Activated B cell treated with CpG ODN at 0.5 μM for 24 hours (primary cell): Measurements from ENCODE around the gene PHAX. TPM values are rescaled to one million over a fixed set of nuclear protein-coding genes. Genes with fewer than 3 reads are reported as not detected.

Source experiments
- ATAC-seq: fragments of 200-7000 bp; cut with Tn5 transposase; one replicate; pipeline ENCODE4 v1.10.0; 2021; ENCODE audit warnings: low read depth, mild to moderate bottlenecking, moderate library complexity
- CTCF ChIA-PET: fragments of 350-600 bp; sonication (Branson Sonifier 250); formaldehyde crosslinking; loops from one replicate; lab custom pipeline; 2021; ENCODE audit warnings: antibody characterized with exemption; lab: Charles Lee
- POLR2A ChIA-PET: fragments of 350-600 bp; sonication (Branson Sonifier 250); formaldehyde crosslinking; loops from one replicate; lab custom pipeline; 2021; ENCODE audit warnings: antibody characterized with exemption; lab: Charles Lee
- DNase-seq: peaks from one replicate; pipeline ENCODE4 v3.0.0; 2022
- H3K27ac Mint-ChIP-seq: one replicate; pipeline ENCODE4 v1.8.0; 2020; ENCODE audit warnings: mixed read lengths
- H3K27me3 Mint-ChIP-seq: one replicate; pipeline ENCODE4 v1.8.0; 2021; ENCODE audit warnings: mixed read lengths
- H3K36me3 Mint-ChIP-seq: one replicate; pipeline ENCODE4 v1.8.0; 2021; ENCODE audit warnings: low read depth, mixed read lengths
- H3K4me1 Mint-ChIP-seq: one replicate; pipeline ENCODE4 v1.8.0; 2021; ENCODE audit warnings: mixed read lengths
- H3K4me3 Mint-ChIP-seq: one replicate; pipeline ENCODE4 v1.8.0; 2020; ENCODE audit warnings: mild to moderate bottlenecking, mixed read lengths
- H3K9me3 Mint-ChIP-seq: one replicate; pipeline ENCODE4 v1.8.0; 2020; ENCODE audit warnings: mixed read lengths
- intact Hi-C: fragments of 100-400 bp; cut with micrococcal nuclease; formaldehyde crosslinking; loops from one replicate; pipeline ENCODE4 v1.15.1; 2024
- total RNA-seq: library from RNA; stranded (reverse); gene quantifications from 2 replicates; pipeline ENCODE4 v1.2.3, GENCODE V29; 2022
- TF ChIP-seq, protein P1 (sequence below): fragments of 200-600 bp; IDR thresholded peaks from one replicate; pipeline ENCODE4 v1.8.0; 2022; ENCODE audit warnings: antibody characterized with exemption, mild to moderate bottlenecking

PHAX gene
- total RNA-seq, 1 donor from 2014 or later: 31.0 TPM

DNA sequence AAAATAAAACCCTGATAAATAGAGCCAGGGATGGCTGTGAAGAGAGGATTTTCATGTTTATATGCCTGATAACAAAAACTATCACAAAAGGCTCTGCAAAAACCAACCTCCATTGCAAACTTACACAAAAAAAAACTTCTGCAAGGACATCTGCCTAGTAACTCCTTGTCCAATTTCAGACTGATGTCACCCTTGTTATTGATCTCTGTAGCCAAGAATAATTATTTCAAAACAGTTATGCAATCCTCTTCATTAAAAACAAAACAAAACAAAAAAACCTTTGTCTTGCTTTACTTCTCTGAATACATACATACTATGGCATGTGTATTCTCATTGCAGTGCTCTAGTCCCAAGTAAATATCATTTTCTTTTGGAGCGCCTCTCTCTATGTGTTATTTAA, 49.7 kb downstream of the PHAX start:
- TF ChIP-seq, protein P1, sequence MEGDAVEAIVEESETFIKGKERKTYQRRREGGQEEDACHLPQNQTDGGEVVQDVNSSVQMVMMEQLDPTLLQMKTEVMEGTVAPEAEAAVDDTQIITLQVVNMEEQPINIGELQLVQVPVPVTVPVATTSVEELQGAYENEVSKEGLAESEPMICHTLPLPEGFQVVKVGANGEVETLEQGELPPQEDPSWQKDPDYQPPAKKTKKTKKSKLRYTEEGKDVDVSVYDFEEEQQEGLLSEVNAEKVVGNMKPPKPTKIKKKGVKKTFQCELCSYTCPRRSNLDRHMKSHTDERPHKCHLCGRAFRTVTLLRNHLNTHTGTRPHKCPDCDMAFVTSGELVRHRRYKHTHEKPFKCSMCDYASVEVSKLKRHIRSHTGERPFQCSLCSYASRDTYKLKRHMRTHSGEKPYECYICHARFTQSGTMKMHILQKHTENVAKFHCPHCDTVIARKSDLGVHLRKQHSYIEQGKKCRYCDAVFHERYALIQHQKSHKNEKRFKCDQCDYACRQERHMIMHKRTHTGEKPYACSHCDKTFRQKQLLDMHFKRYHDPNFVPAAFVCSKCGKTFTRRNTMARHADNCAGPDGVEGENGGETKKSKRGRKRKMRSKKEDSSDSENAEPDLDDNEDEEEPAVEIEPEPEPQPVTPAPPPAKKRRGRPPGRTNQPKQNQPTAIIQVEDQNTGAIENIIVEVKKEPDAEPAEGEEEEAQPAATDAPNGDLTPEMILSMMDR: no peak
- no peak for DNase-seq
- ATAC-seq: no peak
- Mint-ChIP-seq H3K4me1 (no peaks in the 10 kb centered on the region), H3K27ac (no peak overlapping the region), H3K27me3 (no peaks in the 10 kb centered on the region), H3K4me3 (no peak overlapping the region), H3K9me3 (peaks cover 1% of the 10 kb centered on the region), H3K36me3 (no peaks in the 10 kb centered on the region)
- POLR2A ChIA-PET: no interaction called here
- intact Hi-C loops: no loop called here
- CTCF ChIA-PET: no interaction called here

- no peak for ATAC-seq
- H3K27ac Mint-ChIP-seq: no peak overlapping the region
- no peaks in the 10 kb centered on the region for H3K4me1 Mint-ChIP-seq
- no peaks in the 10 kb centered on the region for H3K9me3 Mint-ChIP-seq
- CTCF ChIA-PET: no interaction called here
- no peaks in the 10 kb centered on the region for H3K27me3 Mint-ChIP-seq
- intact Hi-C loops: no loop called here
- POLR2A ChIA-PET: no interaction called here
- TF ChIP-seq, protein P1: no peak
- no peak overlapping the region for H3K4me3 Mint-ChIP-seq
- no peaks in the 10 kb centered on the region for H3K36me3 Mint-ChIP-seq
- DNase-seq: no peak
These were observed 50.3 kb downstream of the PHAX start for GRCh38 chr5:126651013-126651577.

DNA sequence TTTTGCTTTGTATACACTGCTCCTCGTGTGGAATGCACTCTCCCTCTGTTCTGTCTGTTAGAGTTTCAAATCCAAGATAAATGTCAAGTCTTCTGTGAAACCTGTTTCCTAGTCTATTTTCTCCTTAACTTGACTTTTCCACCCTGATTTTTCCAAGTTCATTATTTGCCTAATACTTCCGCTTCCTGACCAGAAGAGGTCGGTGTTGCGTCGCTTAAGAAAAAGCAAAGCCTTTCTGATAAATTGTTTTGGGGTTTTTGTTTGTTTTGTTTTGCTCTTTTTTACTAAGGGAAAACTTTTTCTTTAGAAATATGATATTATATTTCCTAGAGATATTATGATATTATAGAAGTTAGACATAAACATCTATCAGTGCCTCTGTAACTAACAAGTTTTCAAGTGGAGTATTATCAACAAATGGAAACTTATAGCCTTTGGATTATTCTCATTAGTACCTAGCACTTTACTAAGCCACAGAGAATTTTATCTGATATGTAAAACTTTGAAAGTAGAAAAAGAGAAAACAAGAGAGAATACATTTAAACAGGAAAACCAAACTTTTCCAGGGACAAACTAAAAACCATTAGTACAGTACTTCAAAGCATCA, 55.8 kb downstream of the PHAX start:
- Mint-ChIP-seq H3K27me3 (peaks cover 2% of the 10 kb centered on the region), H3K27ac (no peak overlapping the region), H3K9me3 (no peaks in the 10 kb centered on the region), H3K4me3 (no peak overlapping the region), H3K4me1 (peaks cover 6% of the 10 kb centered on the region), H3K36me3 (no peaks in the 10 kb centered on the region)
- ATAC-seq (no peak), DNase-seq (no peak)
- TF ChIP-seq, protein P1: peak; percentile 51
- intact Hi-C loops: loop anchor here (1.0 to 2.0 kb wide), 8 partner anchors 20 to 1544 kb away; no protein-coding TSS in a partner anchor
- ChIA-PET POLR2A (no interaction called here), CTCF (interaction anchor here (1.1 to 5.8 kb wide), 5 partner anchors 122 to 658 kb away, joined by 3 to 35 read pairs (median 6); no protein-coding TSS in a partner anchor)

DNA sequence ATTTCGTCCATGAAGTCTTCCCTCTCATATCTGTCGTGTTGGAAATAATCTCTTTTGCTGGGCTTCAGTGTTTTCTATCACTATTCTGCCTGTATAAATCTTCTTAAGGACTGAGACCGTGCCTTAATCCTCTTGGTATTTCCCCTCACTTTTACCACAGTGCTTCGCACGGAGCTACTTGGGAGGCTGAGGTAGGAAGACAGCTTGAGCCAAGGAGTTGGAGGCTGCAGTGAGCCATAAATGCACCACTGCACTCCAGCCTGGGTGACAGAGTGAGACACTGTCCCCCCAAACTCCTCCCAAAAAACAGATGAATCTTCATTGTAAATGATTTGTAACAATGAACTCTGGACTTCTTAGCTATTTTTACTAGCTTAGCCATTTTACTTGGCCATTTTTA, 57.8 kb downstream of the PHAX start:
- peaks cover 6% of the 10 kb centered on the region for H3K4me1 Mint-ChIP-seq
- no peaks in the 10 kb centered on the region for H3K9me3 Mint-ChIP-seq
- no peak overlapping the region for H3K27ac Mint-ChIP-seq
- H3K27me3 Mint-ChIP-seq: peaks cover 2% of the 10 kb centered on the region
- H3K36me3 Mint-ChIP-seq: no peaks in the 10 kb centered on the region
- POLR2A ChIA-PET: interaction anchor here (0.9 kb wide), 1 partner anchor 119 kb away, joined by 3 read pairs; no protein-coding TSS in a partner anchor
- CTCF ChIA-PET: interaction anchor here (1.0 to 5.8 kb wide), 5 partner anchors 15 to 834 kb away, joined by 3 to 35 read pairs (median 9); no protein-coding TSS in a partner anchor
- no peak overlapping the region for H3K4me3 Mint-ChIP-seq
- intact Hi-C loops: no loop called here
- DNase-seq (no peak), ATAC-seq (no peak)
- TF ChIP-seq, protein P1: no peak

- Mint-ChIP-seq H3K9me3 (no peaks in the 10 kb centered on the region), H3K36me3 (no peaks in the 10 kb centered on the region), H3K4me3 (no peak overlapping the region), H3K27me3 (peaks cover 2% of the 10 kb centered on the region), H3K27ac (no peak overlapping the region), H3K4me1 (peaks cover 6% of the 10 kb centered on the region)
- POLR2A ChIA-PET: interaction anchor here (0.9 kb wide), 1 partner anchor 118 kb away, joined by 3 read pairs; no protein-coding TSS in a partner anchor
- DNase-seq: no peak
- no peak for ATAC-seq
- TF ChIP-seq, protein P1: no peak
- CTCF ChIA-PET: interaction anchor here (1.0 to 5.8 kb wide), 3 partner anchors 119 to 149 kb away, joined by 6 to 35 read pairs (median 28); no protein-coding TSS in a partner anchor
- intact Hi-C loops: no loop called here
These were observed 59.2 kb downstream of the PHAX start for GRCh38 chr5:126659805-126660482.
